ENCODE measurements around the gene PSMA3. TPM values are rescaled to one million over a fixed set of nuclear protein-coding genes. Genes with fewer than 3 reads are reported as not detected.

Gene PSMA3
- total and polyA plus RNA-seq, 7 experiments from 2014 or later: 76.5 to 357 (median 117) TPM

GRCh38 chr14:58292187-58292586 lies 47.5 kb downstream of the PSMA3 start:
- Histone ChIP-seq H3K27ac (ENCODE audit: low read depth, low read length) (no peak overlapping the region), H3K9me3 (ENCODE audit: control insufficient read depth in 2 of 3, low read length in 3 of 3) (no peaks in the 10 kb centered on the region), H3K4me1 (ENCODE audit: control insufficient read depth in 2 of 2, insufficient read depth in 2 of 2, low read length in 2 of 2) (peaks cover 18 to 22% of the 10 kb centered on the region in 2 donors), H3K4me3 (ENCODE audit: low read length) (no peak overlapping the region), H3K27me3 (ENCODE audit: control insufficient read depth in 2 of 2, insufficient read depth in 2 of 2, low read length in 2 of 2) (no peaks in the 10 kb centered on the region), H3K36me3 (ENCODE audit: control insufficient read depth in 2 of 3, insufficient read depth in 3 of 3, low read length in 3 of 3) (peaks cover 0 to 61% (median 32%) of the 10 kb centered on the region in 3 experiments)
- H3K4me1 Mint-ChIP-seq: peaks cover 43 to 94% (median 80%) of the 10 kb centered on the region in 7 donors
- DNase-seq (no peak), ATAC-seq (no peak)
- peak overlapping the region in 3 of 10 donors; percentile 27 to 68 (median 64) for H3K4me3 Mint-ChIP-seq
- H3K36me3 Mint-ChIP-seq: peaks cover 14 to 65% (median 34%) of the 10 kb centered on the region in 5 donors
- ChIA-PET POLR2A (interaction anchor here (0.6 to 1.4 kb wide), 2 partner anchors 48 to 180 kb away, joined by 3 to 4 read pairs; partner anchors contain the start of gene PSMA3), CTCF (no interaction called here)
- no peaks in the 10 kb centered on the region for H3K9me3 Mint-ChIP-seq
- peak overlapping the region in 2 of 9 donors; percentile 62 to 77 for H3K27ac Mint-ChIP-seq
- intact Hi-C loops (cut with micrococcal nuclease): no loop called here
- no peaks in the 10 kb centered on the region for H3K27me3 Mint-ChIP-seq

DNA sequence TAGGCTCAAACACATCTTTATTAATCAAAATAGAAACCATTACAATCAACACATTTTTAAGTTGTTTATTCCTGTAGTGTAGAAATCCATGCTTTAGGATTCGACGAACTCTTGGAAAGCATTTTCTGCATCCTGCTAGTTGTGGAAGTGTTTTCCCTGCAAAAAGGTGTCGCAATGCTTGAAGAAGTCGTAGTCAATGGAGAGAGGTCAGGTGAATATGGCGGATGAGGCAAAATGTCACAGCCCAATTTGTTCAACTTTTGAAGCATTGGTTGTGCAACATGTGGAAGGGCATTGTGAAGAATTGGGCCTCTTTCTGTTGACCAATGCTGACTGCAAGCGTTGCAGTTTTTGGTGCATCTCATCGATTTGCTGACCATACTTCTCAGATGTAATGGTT lies 49.6 kb downstream of the PSMA3 start:
- H3K27me3 ChIP-seq (ENCODE audit: control insufficient read depth in 2 of 2, insufficient read depth in 2 of 2, low read length in 2 of 2): no peaks in the 10 kb centered on the region
- H3K36me3 ChIP-seq (ENCODE audit: control insufficient read depth in 2 of 3, insufficient read depth in 3 of 3, low read length in 3 of 3): peaks cover 0 to 54% (median 27%) of the 10 kb centered on the region in 3 experiments
- ATAC-seq: no peak
- peak overlapping the region in 7 of 10 donors; percentile 26 to 80 (median 59) for H3K4me3 Mint-ChIP-seq
- no peaks in the 10 kb centered on the region for H3K27me3 Mint-ChIP-seq
- ChIA-PET POLR2A (no interaction called here), CTCF (no interaction called here)
- no peak for DNase-seq
- H3K9me3 ChIP-seq (ENCODE audit: control insufficient read depth in 2 of 3, low read length in 3 of 3): no peaks in the 10 kb centered on the region
- peaks cover 11 to 16% of the 10 kb centered on the region in 2 donors for H3K4me1 ChIP-seq (ENCODE audit: control insufficient read depth in 2 of 2, insufficient read depth in 2 of 2, low read length in 2 of 2)
- H3K4me1 Mint-ChIP-seq: peaks cover 32 to 73% (median 60%) of the 10 kb centered on the region in 7 donors
- intact Hi-C loops (cut with micrococcal nuclease): no loop called here
- H3K9me3 Mint-ChIP-seq: no peaks in the 10 kb centered on the region
- H3K27ac ChIP-seq (ENCODE audit: low read depth, low read length): no peak overlapping the region
- no peak overlapping the region for H3K4me3 ChIP-seq (ENCODE audit: low read length)
- peaks cover 6 to 49% (median 21%) of the 10 kb centered on the region in 5 donors for H3K36me3 Mint-ChIP-seq
- H3K27ac Mint-ChIP-seq: peak overlapping the region in 1 of 9 donors; percentile 63

DNA sequence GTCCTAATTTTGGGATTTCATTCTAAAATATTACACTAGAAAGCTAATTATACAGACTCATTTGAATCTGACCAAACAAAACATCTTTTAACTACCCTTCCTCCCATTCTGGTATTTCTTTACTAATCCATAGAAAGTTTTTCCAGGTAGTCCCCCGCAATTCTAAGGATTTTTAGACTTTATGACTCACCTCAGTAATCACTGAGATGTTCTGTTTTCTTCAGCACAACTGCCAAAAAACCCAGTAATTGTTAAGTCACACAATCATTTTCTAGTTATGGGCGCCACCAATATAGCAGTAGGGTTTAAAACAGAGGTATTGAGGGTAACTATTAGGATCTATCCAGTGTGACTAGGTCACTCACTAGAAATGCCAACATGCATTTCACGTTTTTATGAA lies 52.1 kb downstream of the PSMA3 start:
- H3K27me3 ChIP-seq (ENCODE audit: control insufficient read depth in 2 of 2, insufficient read depth in 2 of 2, low read length in 2 of 2): no peaks in the 10 kb centered on the region
- H3K4me3 ChIP-seq (ENCODE audit: low read length): peak overlapping the region; percentile 85
- ATAC-seq: no peak
- intact Hi-C loops (cut with micrococcal nuclease): loop anchor here in 1 of 2 donors (1.0 to 5.0 kb wide), 3 partner anchors 15 to 276 kb away; no protein-coding TSS in a partner anchor
- no peak for DNase-seq
- peak overlapping the region; percentile 94 for H3K27ac ChIP-seq (ENCODE audit: low read depth, low read length)
- POLR2A ChIA-PET: interaction anchor here (2.7 to 5.5 kb wide), 5 partner anchors 11 to 130 kb away, joined by 7 to 63 read pairs (median 24); partner anchors contain the start of genes KIAA0586, PSMA3 and TIMM9
- peaks cover 0 to 38% (median 16%) of the 10 kb centered on the region in 3 experiments for H3K36me3 ChIP-seq (ENCODE audit: control insufficient read depth in 2 of 3, insufficient read depth in 3 of 3, low read length in 3 of 3)
- H3K4me1 ChIP-seq (ENCODE audit: control insufficient read depth in 2 of 2, insufficient read depth in 2 of 2, low read length in 2 of 2): peaks cover 23% of the 10 kb centered on the region in 2 donors
- Mint-ChIP-seq H3K9me3 (no peaks in the 10 kb centered on the region), H3K36me3 (peaks cover 0 to 34% (median 13%) of the 10 kb centered on the region in 5 donors), H3K27me3 (no peaks in the 10 kb centered on the region), H3K4me3 (no peak overlapping the region), H3K4me1 (peaks cover 36 to 72% (median 57%) of the 10 kb centered on the region in 7 donors), H3K27ac (peak overlapping the region in 1 of 9 donors; percentile 55)
- CTCF ChIA-PET: interaction anchor here (0.9 kb wide), 1 partner anchor 15 kb away, joined by 5 read pairs; no protein-coding TSS in a partner anchor
- no peaks in the 10 kb centered on the region for H3K9me3 ChIP-seq (ENCODE audit: control insufficient read depth in 2 of 3, low read length in 3 of 3)

- Histone ChIP-seq H3K4me3 (ENCODE audit: low read length) (peak overlapping the region; percentile 85), H3K36me3 (ENCODE audit: control insufficient read depth in 2 of 3, insufficient read depth in 3 of 3, low read length in 3 of 3) (peaks cover 0 to 33% (median 10%) of the 10 kb centered on the region in 3 experiments), H3K27me3 (ENCODE audit: control insufficient read depth in 2 of 2, insufficient read depth in 2 of 2, low read length in 2 of 2) (no peaks in the 10 kb centered on the region), H3K4me1 (ENCODE audit: control insufficient read depth in 2 of 2, insufficient read depth in 2 of 2, low read length in 2 of 2) (peaks cover 20 to 23% of the 10 kb centered on the region in 2 donors), H3K27ac (ENCODE audit: low read depth, low read length) (peak overlapping the region; percentile 94), H3K9me3 (ENCODE audit: control insufficient read depth in 2 of 3, low read length in 3 of 3) (no peaks in the 10 kb centered on the region)
- POLR2A ChIA-PET: interaction anchor here (0.7 to 5.5 kb wide), 27 partner anchors 8 to 1951 kb away, joined by 3 to 63 read pairs (median 10); partner anchors contain the start of genes ACTR10, DAAM1, JKAMP and KIAA0586
- Mint-ChIP-seq H3K9me3 (no peaks in the 10 kb centered on the region), H3K27me3 (no peaks in the 10 kb centered on the region), H3K4me1 (peaks cover 35 to 70% (median 56%) of the 10 kb centered on the region in 7 donors), H3K36me3 (peaks cover 0 to 35% (median 13%) of the 10 kb centered on the region in 5 donors), H3K27ac (no peak overlapping the region), H3K4me3 (no peak overlapping the region)
- DNase-seq (no peak), ATAC-seq (no peak)
- intact Hi-C loops (cut with micrococcal nuclease): loop anchor here in 1 of 2 donors (1.0 to 5.0 kb wide), 3 partner anchors 16 to 275 kb away; no protein-coding TSS in a partner anchor
- CTCF ChIA-PET: no interaction called here
Measured at GRCh38 chr14:58297412-58297761, 52.7 kb downstream of the PSMA3 start.

DNA sequence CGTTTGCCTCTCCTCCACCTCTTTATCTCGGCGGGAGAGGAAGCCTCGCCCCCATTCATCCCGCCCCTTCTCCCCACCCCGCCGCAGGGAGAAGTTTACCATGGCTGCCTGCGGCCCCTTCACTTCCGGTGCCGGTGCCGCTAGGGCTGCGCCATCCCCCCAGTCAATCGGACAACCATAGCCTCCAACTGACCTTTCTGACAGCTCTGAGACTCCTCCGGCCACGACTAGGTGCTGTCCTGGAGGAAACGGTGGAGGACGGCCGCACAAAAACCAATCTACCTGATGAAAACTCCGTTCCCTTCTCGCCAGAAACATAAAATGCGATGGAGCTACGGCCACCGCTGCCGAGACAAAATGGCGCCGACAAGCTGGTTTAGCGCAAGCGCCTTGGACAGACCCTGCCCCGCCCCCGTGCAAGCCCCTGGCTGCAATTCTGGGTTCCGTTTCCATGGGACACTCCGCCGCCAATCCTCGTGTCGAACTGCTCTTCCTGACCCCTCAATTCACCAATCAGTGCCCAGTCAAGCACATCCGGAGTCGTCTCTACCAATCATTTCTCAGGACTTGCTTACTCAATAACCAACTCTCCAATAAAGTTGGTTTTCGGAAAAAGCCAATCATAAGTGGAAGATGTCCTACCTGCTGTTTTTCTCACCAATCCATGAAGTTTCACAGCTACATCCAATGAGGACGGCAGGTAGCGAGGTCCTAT lies 53.3 kb downstream of the PSMA3 start:
- H3K4me3 Mint-ChIP-seq: no peak overlapping the region
- no peaks in the 10 kb centered on the region for H3K27me3 Mint-ChIP-seq
- H3K4me3 ChIP-seq (ENCODE audit: low read length): peak overlapping the region; percentile 91
- CTCF ChIA-PET: interaction anchor here (0.7 to 0.9 kb wide), 3 partner anchors 10 to 130 kb away, joined by 3 to 4 read pairs (median 3); partner anchors contain the start of genes KIAA0586, TIMM9 and TOMM20L
- peaks cover 0 to 28% (median 4%) of the 10 kb centered on the region in 3 experiments for H3K36me3 ChIP-seq (ENCODE audit: control insufficient read depth in 2 of 3, insufficient read depth in 3 of 3, low read length in 3 of 3)
- no peak overlapping the region for H3K27ac Mint-ChIP-seq
- no peaks in the 10 kb centered on the region for H3K9me3 Mint-ChIP-seq
- H3K4me1 Mint-ChIP-seq: peaks cover 36 to 64% (median 55%) of the 10 kb centered on the region in 7 donors
- POLR2A ChIA-PET: interaction anchor here (0.6 to 5.5 kb wide), 43 partner anchors 8 to 1951 kb away, joined by 3 to 63 read pairs (median 4); partner anchors contain the start of genes ACTR10, DAAM1, JKAMP and KIAA0586
- peak overlapping the region; percentile 94 for H3K27ac ChIP-seq (ENCODE audit: low read depth, low read length)
- intact Hi-C loops (cut with micrococcal nuclease): loop anchor here (1.0 to 5.0 kb wide), 20 partner anchors 10 to 1951 kb away; partner anchors contain the start of genes DAAM1 (in 2 of the 2), KIAA0586 (in 2 of the 2), PSMA3 (in 2 of the 2) and TIMM9 (in 2 of the 2)
- H3K36me3 Mint-ChIP-seq: peaks cover 0 to 30% (median 13%) of the 10 kb centered on the region in 5 donors
- H3K27me3 ChIP-seq (ENCODE audit: control insufficient read depth in 2 of 2, insufficient read depth in 2 of 2, low read length in 2 of 2): no peaks in the 10 kb centered on the region
- DNase-seq: peak; percentile 90 to 100 (median 99)
- ATAC-seq: peak; percentile 91
- no peaks in the 10 kb centered on the region for H3K9me3 ChIP-seq (ENCODE audit: control insufficient read depth in 2 of 3, low read length in 3 of 3)
- peaks cover 17 to 23% of the 10 kb centered on the region in 2 donors for H3K4me1 ChIP-seq (ENCODE audit: control insufficient read depth in 2 of 2, insufficient read depth in 2 of 2, low read length in 2 of 2)
